Chondrocyte (in vitro differentiated cells): Measurements from ENCODE around the gene DENND2A. TPM values are rescaled to one million over a fixed set of nuclear protein-coding genes. Genes with fewer than 3 reads are reported as not detected.

ENCODE experiments used
- DNase-seq: peaks from one replicate; pipeline ENCODE4 v3.0.0; 2021; ENCODE audit warnings: mixed read lengths, low spot score
- H3K27ac Mint-ChIP-seq: one replicate; pipeline ENCODE4 v1.8.0; 2021; ENCODE audit warnings: mild to moderate bottlenecking, moderate library complexity, mixed read lengths; ENCODE audit not compliant: unreplicated experiment
- H3K27me3 Mint-ChIP-seq: 2 replicates; pipeline ENCODE4 v1.8.0; 2021; ENCODE audit warnings: low read depth, mixed read lengths
- H3K36me3 Mint-ChIP-seq: 2 replicates; pipeline ENCODE4 v1.8.0; 2021; ENCODE audit warnings: low read depth, mixed read lengths
- H3K4me1 Mint-ChIP-seq: 2 replicates; pipeline ENCODE4 v1.8.0; 2021; ENCODE audit warnings: low read depth, mild to moderate bottlenecking, mixed read lengths
- H3K4me3 Mint-ChIP-seq: one replicate; pipeline ENCODE4 v1.8.0; 2021; ENCODE audit warnings: mild to moderate bottlenecking, moderate library complexity, mixed read lengths; ENCODE audit not compliant: unreplicated experiment
- H3K9me3 Mint-ChIP-seq: 2 replicates; pipeline ENCODE4 v1.8.0; 2021; ENCODE audit warnings: low read depth, mixed read lengths
- CTCF ChIP-seq: fragments of 200-600 bp; sonication (generic); IDR thresholded peaks from 2 replicates; pipeline ENCODE4 v1.5.0; 2021; ENCODE audit warnings: antibody characterized with exemption, mild to moderate bottlenecking, moderate library complexity
- total RNA-seq: library from RNA; stranded (reverse); gene quantifications from 3 replicates; pipeline ENCODE4 v1.2.1, GENCODE V29; 2021

The DENND2A gene
- total RNA-seq, 1 donor from 2014 or later = 16.0 TPM

GRCh38 chr7:140616328-140616727, 24.3 kb downstream of the DENND2A start:
- Mint-ChIP-seq H3K27me3 (no peaks in the 10 kb centered on the region), H3K36me3 (no peaks in the 10 kb centered on the region), H3K27ac (no peak overlapping the region), H3K4me1 (peaks cover 34% of the 10 kb centered on the region), H3K4me3 (no peak overlapping the region), H3K9me3 (no peaks in the 10 kb centered on the region)
- no peak for TF ChIP-seq CTCF
- no peak for DNase-seq

GRCh38 chr7:140611641-140612040, 29.0 kb downstream of the DENND2A start:
- H3K4me3 Mint-ChIP-seq = no peak overlapping the region
- H3K27me3 Mint-ChIP-seq = no peaks in the 10 kb centered on the region
- peak overlapping the region; percentile 53 for H3K27ac Mint-ChIP-seq
- DNase-seq = no peak
- TF ChIP-seq CTCF = no peak
- H3K9me3 Mint-ChIP-seq = no peaks in the 10 kb centered on the region
- H3K36me3 Mint-ChIP-seq = no peaks in the 10 kb centered on the region
- H3K4me1 Mint-ChIP-seq = peaks cover 39% of the 10 kb centered on the region

GRCh38 chr7:140610204-140611165, 30.1 kb downstream of the DENND2A start:
- Mint-ChIP-seq H3K27me3 (no peaks in the 10 kb centered on the region), H3K27ac (peak overlapping the region; percentile 65), H3K36me3 (no peaks in the 10 kb centered on the region), H3K4me3 (no peak overlapping the region), H3K9me3 (no peaks in the 10 kb centered on the region), H3K4me1 (peaks cover 39% of the 10 kb centered on the region)
- no peak for DNase-seq
- TF ChIP-seq CTCF = no peak

GRCh38 chr7:140609646-140610045, 31.0 kb downstream of the DENND2A start:
- Mint-ChIP-seq H3K27me3 (no peaks in the 10 kb centered on the region), H3K4me3 (no peak overlapping the region), H3K36me3 (no peaks in the 10 kb centered on the region), H3K9me3 (no peaks in the 10 kb centered on the region), H3K4me1 (peaks cover 39% of the 10 kb centered on the region), H3K27ac (no peak overlapping the region)
- DNase-seq = no peak
- TF ChIP-seq CTCF = no peak

GRCh38 chr7:140607441-140607989, 33.1 kb downstream of the DENND2A start:
- H3K27ac Mint-ChIP-seq = peak overlapping the region; percentile 20
- H3K4me1 Mint-ChIP-seq = peaks cover 30% of the 10 kb centered on the region
- H3K9me3 Mint-ChIP-seq = no peaks in the 10 kb centered on the region
- no peaks in the 10 kb centered on the region for H3K27me3 Mint-ChIP-seq
- TF ChIP-seq CTCF = no peak
- no peak overlapping the region for H3K4me3 Mint-ChIP-seq
- no peaks in the 10 kb centered on the region for H3K36me3 Mint-ChIP-seq
- DNase-seq = no peak
